Esophagus muscularis mucosa (tissue), 4 donors: ENCODE data around the gene PDE3A. TPM values are rescaled to one million over a fixed set of nuclear protein-coding genes. Genes with fewer than 3 reads are reported as not detected.

Experiments used
- DNase-seq: peaks from one replicate; pipeline ENCODE4 v3.0.0-alpha.2; 2017; ENCODE audit errors: extremely low spot score
- H3K27ac ChIP-seq, 4 donors: fragments of 200-600 bp; sonication (generic); replicated peaks in 1 of 4; 1 replicate in 3 of 4; 2 replicates in 1 of 4; pipeline ENCODE4 v1.5.1; 2016 to 2019; ENCODE audit warnings: mild to moderate bottlenecking in 1 of 4
- H3K27me3 ChIP-seq, 4 donors: fragments of 200-600 bp; sonication (generic); one replicate each; pipeline versions ENCODE4 v1.5.1 to v1.6.0; 2016 to 2019
- H3K36me3 ChIP-seq, 4 donors: fragments of 200-600 bp; sonication (generic); one replicate each; pipeline ENCODE4 v1.5.1; 2016 to 2019
- H3K4me1 ChIP-seq, 4 donors: fragments of 200-600 bp; sonication (generic); one replicate each; pipeline ENCODE4 v1.5.1; 2016 to 2019
- H3K4me3 ChIP-seq, 4 donors: fragments of 200-600 bp; sonication (generic); 1 replicate in 2 of 4; 2 replicates in 2 of 4; pipeline ENCODE4 v1.5.1; 2016 to 2019; ENCODE audit warnings: mild to moderate bottlenecking in 4 of 4, moderate library complexity in 1 of 4
- H3K9me3 ChIP-seq, 4 donors: fragments of 200-600 bp; sonication (generic); 1 replicate in 3 of 4; 2 replicates in 1 of 4; pipeline ENCODE4 v1.5.1; 2016 to 2019
- EP300 ChIP-seq: sonication (generic); formaldehyde crosslinking; IDR thresholded peaks from one replicate; pipeline ENCODE4 v1.6.1; 2017; ENCODE audit warnings: antibody characterized with exemption
- POLR2A ChIP-seq: fragments of 450-650 bp; IDR thresholded peaks from one replicate; pipeline ENCODE4 v1.6.1; 2017; ENCODE audit warnings: antibody characterized with exemption, moderate library complexity, mild to moderate bottlenecking, low read depth
- POLR2AphosphoS5 ChIP-seq, 2 donors: sonication (generic); formaldehyde crosslinking; IDR thresholded peaks; one replicate each; pipeline ENCODE4 v1.6.1; 2017; ENCODE audit warnings: antibody characterized with exemption in 2 of 2
- whole genome bisulfite sequencing: methylation state at CpG from one replicate; pipeline ENCODE4 v1.1.5; 2018; 5-methylcytosine and 5-hydroxymethylcytosine counted together
- intact Hi-C: fragments of 100-400 bp; cut with DNase I; formaldehyde crosslinking; loops from one replicate; pipeline ENCODE4 v1.15.1; 2023
- total RNA-seq, 4 donors: library from RNA; depleted of rRNA; stranded (reverse); fragments of >200 nt; gene quantifications; one replicate each; pipeline versions ENCODE4 v1.1.0 to v1.2.1, GENCODE V29; 2016
- TF ChIP-seq, protein P1 (sequence below), 3 experiments: fragments of 200-600 bp in 2 of 3; fragments of 450-650 bp in 1 of 3; sonication (generic) in 2 of 3; IDR thresholded peaks; one replicate each; pipeline ENCODE4 v1.5.1; 2017 to 2019; ENCODE audit warnings: antibody characterized with exemption in 3 of 3, mild to moderate bottlenecking in 2 of 3, moderate library complexity in 1 of 3

PDE3A gene
- total RNA-seq, 4 donors from 2014 or later = 93.8 to 155 (median 106) TPM

DNA sequence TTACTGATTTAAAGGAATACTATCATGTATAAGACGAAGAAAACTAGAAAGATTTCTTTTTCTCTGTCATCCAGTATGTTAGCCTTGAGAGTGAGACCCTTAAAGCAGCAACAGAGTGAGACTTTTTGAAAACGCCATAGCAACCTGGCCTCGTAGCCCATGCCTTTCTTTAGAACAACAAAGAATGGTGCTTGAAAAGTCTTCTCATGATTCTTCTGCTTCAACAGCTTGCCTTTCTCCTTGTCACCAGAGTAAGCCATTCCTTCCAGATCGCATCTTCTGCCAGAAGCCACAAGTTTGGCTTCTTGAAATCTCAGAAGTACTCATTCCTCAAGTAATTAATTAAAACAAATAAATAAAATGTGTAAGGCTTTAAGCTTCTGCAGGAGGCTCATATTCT, 109.3 kb downstream of the PDE3A start:
- intact Hi-C loops = no loop called here
- H3K36me3 ChIP-seq = no peaks in the 10 kb centered on the region
- TF ChIP-seq, protein P1, sequence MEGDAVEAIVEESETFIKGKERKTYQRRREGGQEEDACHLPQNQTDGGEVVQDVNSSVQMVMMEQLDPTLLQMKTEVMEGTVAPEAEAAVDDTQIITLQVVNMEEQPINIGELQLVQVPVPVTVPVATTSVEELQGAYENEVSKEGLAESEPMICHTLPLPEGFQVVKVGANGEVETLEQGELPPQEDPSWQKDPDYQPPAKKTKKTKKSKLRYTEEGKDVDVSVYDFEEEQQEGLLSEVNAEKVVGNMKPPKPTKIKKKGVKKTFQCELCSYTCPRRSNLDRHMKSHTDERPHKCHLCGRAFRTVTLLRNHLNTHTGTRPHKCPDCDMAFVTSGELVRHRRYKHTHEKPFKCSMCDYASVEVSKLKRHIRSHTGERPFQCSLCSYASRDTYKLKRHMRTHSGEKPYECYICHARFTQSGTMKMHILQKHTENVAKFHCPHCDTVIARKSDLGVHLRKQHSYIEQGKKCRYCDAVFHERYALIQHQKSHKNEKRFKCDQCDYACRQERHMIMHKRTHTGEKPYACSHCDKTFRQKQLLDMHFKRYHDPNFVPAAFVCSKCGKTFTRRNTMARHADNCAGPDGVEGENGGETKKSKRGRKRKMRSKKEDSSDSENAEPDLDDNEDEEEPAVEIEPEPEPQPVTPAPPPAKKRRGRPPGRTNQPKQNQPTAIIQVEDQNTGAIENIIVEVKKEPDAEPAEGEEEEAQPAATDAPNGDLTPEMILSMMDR (IDR thresholded peaks at IDR 0.05) = no peak
- TF ChIP-seq EP300 (no peak), POLR2AphosphoS5 (IDR thresholded peaks at IDR 0.05) (no peak), POLR2A (no peak)
- no peak for DNase-seq
- H3K9me3 ChIP-seq = no peaks in the 10 kb centered on the region
- H3K27me3 ChIP-seq = no peaks in the 10 kb centered on the region
- whole genome bisulfite sequencing = 75% methylated on average over 4 of the region's 4 CpGs
- H3K4me3 ChIP-seq = no peak overlapping the region
- H3K27ac ChIP-seq = no peak overlapping the region
- H3K4me1 ChIP-seq = peaks cover 19 to 48% (median 36%) of the 10 kb centered on the region in 4 donors

DNA sequence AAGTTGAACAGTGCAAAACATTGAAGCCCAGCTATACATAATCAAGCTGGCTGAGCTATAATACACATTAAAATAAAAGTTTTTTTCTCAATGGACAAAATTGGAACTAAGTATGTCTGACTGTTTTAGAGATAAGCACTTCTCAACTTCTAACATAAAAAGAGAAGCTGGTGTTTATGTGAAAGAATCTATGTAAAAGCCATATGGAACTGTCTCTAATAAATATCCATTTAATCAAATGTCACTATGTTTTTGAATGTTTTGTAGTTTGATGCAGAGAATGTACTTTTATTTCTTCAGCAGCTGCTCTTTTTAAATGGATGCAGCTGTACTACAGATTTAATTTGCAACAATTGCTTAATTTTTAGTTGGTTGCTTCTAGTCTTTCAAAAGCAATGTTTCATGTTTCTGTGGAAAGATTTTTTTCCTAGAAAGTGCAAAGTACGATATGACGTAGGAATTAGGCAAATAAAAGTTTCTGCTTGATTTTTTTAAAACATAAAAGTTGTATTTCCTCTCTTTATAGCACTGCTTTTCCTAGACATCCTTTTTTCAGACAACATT, 114.2 kb downstream of the PDE3A start:
- no peak for TF ChIP-seq POLR2AphosphoS5 (IDR thresholded peaks at IDR 0.05)
- TF ChIP-seq, protein P1 (IDR thresholded peaks at IDR 0.05) = no peak
- TF ChIP-seq POLR2A = no peak
- TF ChIP-seq EP300 = no peak
- 79% methylated on average over 2 of the region's 2 CpGs for WGBS
- Histone ChIP-seq H3K4me1 (peaks cover 18 to 53% (median 35%) of the 10 kb centered on the region in 4 donors), H3K9me3 (no peaks in the 10 kb centered on the region), H3K27ac (no peak overlapping the region), H3K36me3 (no peaks in the 10 kb centered on the region), H3K27me3 (no peaks in the 10 kb centered on the region), H3K4me3 (no peak overlapping the region)
- intact Hi-C loops = no loop called here
- no peak for DNase-seq

DNA sequence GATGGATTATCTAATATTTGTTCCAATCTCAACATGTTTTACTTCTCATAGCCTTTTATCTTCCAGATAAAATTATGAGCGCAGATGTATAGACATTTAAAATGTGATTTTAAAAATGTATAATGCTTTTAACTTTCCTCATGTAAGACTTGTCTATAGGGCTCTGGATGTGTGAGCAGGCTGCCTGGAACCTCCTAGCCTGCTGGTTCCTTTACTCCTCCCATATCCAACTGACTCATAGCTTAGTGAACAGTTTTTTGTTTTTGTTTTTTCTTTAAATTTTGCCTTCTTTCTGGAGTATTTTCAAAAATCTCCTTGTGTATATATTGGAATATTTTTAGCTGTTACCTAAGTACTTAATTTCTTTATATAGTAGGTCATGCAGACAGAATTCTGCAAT, 115.4 kb downstream of the PDE3A start:
- WGBS = 93% methylated on average over 1 of the region's 1 CpG
- TF ChIP-seq POLR2AphosphoS5 (IDR thresholded peaks at IDR 0.05) (no peak), POLR2A (no peak), EP300 (no peak)
- TF ChIP-seq, protein P1 (IDR thresholded peaks at IDR 0.05) = no peak

DNA sequence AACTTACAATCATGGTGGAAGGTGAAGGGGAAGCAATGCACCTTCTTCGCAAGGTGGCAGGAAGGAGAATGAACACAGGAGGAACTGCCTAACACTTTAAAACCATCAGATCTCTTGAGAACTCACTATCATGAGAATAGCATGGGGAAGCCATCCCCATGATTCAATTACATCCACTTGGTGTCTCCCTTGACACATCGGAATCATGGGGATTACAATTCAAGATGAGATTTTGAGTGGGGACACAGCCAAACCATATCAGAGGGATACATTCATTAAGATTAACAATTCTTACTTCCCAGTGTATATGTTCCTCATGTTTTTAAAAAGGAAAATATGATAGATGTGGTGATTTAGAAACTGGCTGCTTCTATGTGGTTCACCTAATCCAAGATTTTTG, 117.9 kb downstream of the PDE3A start:
- Histone ChIP-seq H3K9me3 (no peaks in the 10 kb centered on the region), H3K36me3 (no peaks in the 10 kb centered on the region), H3K4me3 (no peak overlapping the region), H3K27me3 (no peaks in the 10 kb centered on the region), H3K27ac (peak overlapping the region in 1 of 4 donors; percentile 20), H3K4me1 (peaks cover 7 to 52% (median 35%) of the 10 kb centered on the region in 4 donors)
- intact Hi-C loops = no loop called here
- DNase-seq = no peak
- 100% methylated on average over 2 of the region's 2 CpGs for whole genome bisulfite sequencing
- TF ChIP-seq EP300 (no peak), POLR2A (no peak), POLR2AphosphoS5 (IDR thresholded peaks at IDR 0.05) (no peak)
- TF ChIP-seq, protein P1 (IDR thresholded peaks at IDR 0.05) = no peak

More for the DNA sequence above, 115.4 kb downstream of the PDE3A start:
- H3K36me3 ChIP-seq = no peaks in the 10 kb centered on the region
- peaks cover 16 to 41% (median 28%) of the 10 kb centered on the region in 4 donors for H3K4me1 ChIP-seq
- H3K9me3 ChIP-seq = no peaks in the 10 kb centered on the region
- no peaks in the 10 kb centered on the region for H3K27me3 ChIP-seq
- intact Hi-C loops = no loop called here
- no peak overlapping the region for H3K27ac ChIP-seq
- no peak overlapping the region for H3K4me3 ChIP-seq
- DNase-seq = no peak

DNA sequence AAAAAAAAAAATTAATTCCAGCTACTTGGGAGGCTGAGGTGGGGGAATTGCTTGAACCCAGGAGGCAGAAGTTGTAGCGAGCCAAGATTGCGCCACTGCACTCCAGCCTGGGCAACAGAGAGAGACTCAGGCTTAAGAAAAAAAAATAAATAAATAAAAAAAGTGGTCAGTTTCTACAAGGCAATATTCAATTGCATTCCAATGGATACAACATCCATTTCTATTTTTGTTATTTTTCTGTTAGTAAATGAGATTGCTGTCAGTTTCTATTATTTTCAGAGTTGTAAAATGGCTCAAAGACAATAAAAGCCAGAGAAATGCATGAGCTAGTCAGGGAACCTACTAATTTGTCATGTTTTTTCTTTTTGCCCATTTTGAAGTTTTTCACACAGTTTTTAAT, 119.2 kb downstream of the PDE3A start:
- peaks cover 7 to 58% (median 38%) of the 10 kb centered on the region in 4 donors for H3K4me1 ChIP-seq
- H3K4me3 ChIP-seq = no peak overlapping the region
- H3K27ac ChIP-seq = no peak overlapping the region
- no peaks in the 10 kb centered on the region for H3K36me3 ChIP-seq
- H3K9me3 ChIP-seq = no peaks in the 10 kb centered on the region
- intact Hi-C loops = no loop called here
- TF ChIP-seq EP300 = no peak
- TF ChIP-seq POLR2A = no peak
- TF ChIP-seq, protein P1 (IDR thresholded peaks at IDR 0.05) = no peak
- no peak for TF ChIP-seq POLR2AphosphoS5 (IDR thresholded peaks at IDR 0.05)
- 91% methylated on average over 2 of the region's 2 CpGs for WGBS
- DNase-seq = no peak
- H3K27me3 ChIP-seq = no peaks in the 10 kb centered on the region
